Endothelial cell (in vitro differentiated cells): ENCODE data around the gene SCLY. TPM values are rescaled to one million over a fixed set of nuclear protein-coding genes. Genes with fewer than 3 reads are reported as not detected.

Source experiments
- DNase-seq: peaks from one replicate; pipeline ENCODE4 v3.0.0; 2021; ENCODE audit warnings: low spot score
- H3K27ac Mint-ChIP-seq: one replicate; pipeline ENCODE4 v1.8.0; 2021; ENCODE audit warnings: mixed read lengths, inconsistent platforms; ENCODE audit not compliant: unreplicated experiment
- H3K27me3 Mint-ChIP-seq: one replicate; pipeline ENCODE4 v1.8.0; 2021; ENCODE audit warnings: mild to moderate bottlenecking, moderate library complexity, mixed read lengths, inconsistent platforms; ENCODE audit not compliant: unreplicated experiment
- H3K36me3 Mint-ChIP-seq: one replicate; pipeline ENCODE4 v1.8.0; 2021; ENCODE audit warnings: mild to moderate bottlenecking, low read depth, mixed read lengths, inconsistent platforms; ENCODE audit not compliant: unreplicated experiment
- H3K4me1 Mint-ChIP-seq: one replicate; pipeline ENCODE4 v1.8.0; 2021; ENCODE audit warnings: mild to moderate bottlenecking, mixed read lengths, inconsistent platforms; ENCODE audit not compliant: unreplicated experiment
- H3K4me3 Mint-ChIP-seq: one replicate; pipeline ENCODE4 v1.8.0; 2021; ENCODE audit warnings: mild to moderate bottlenecking, mixed read lengths, inconsistent platforms; ENCODE audit not compliant: unreplicated experiment
- H3K9me3 Mint-ChIP-seq: one replicate; pipeline ENCODE4 v1.8.0; 2021; ENCODE audit warnings: mixed read lengths, inconsistent platforms; ENCODE audit not compliant: unreplicated experiment
- total RNA-seq: library from RNA; stranded (reverse); fragmentation: NEBNext Ultra II Directional; extraction: Animal tissue kit (Norgen Biotek cat#: 25700); gene quantifications from one replicate; pipeline ENCODE4 v1.2.1, GENCODE V29; 2021; ENCODE audit not compliant: unreplicated experiment
- TF ChIP-seq, protein P1 (sequence below): fragments of 200-600 bp; sonication (generic); IDR thresholded peaks from one replicate; pipeline ENCODE4 v1.5.0; 2021; ENCODE audit warnings: antibody characterized with exemption; ENCODE audit not compliant: unreplicated experiment

SCLY gene
- total RNA-seq, 1 donor from 2014 or later = 17.7 TPM

DNA sequence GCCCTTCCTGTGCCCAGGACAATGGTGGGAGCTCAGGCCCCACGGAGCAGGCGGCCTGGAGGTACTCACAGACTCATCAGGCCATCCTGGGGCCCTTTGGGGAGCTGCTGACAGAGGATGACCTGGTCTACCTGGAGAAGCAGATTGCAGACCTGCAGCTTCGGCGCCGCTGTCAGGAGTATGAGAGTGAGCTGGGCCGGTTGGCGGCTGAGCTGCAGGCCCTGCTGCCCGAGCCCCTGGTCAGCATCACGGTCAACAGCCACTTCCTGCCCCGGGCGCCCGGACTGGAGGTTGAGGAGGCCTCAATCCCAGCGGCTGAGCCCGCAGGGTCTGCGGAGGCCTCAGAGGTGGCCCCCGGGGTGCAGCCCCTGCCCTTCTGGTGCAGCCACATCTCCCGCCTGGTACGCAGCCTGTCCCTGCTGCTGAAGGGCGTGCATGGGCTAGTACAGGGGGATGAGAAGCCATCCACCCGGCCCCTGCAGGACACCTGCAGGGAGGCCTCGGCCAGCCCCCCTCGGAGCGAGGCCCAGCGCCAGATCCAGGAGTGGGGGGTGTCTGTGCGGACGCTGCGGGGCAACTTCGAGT lies 69.4 kb downstream of the SCLY start:
- Mint-ChIP-seq H3K27me3 (peaks cover 9% of the 10 kb centered on the region), H3K9me3 (no peaks in the 10 kb centered on the region), H3K27ac (no peak overlapping the region), H3K4me3 (no peak overlapping the region), H3K36me3 (no peaks in the 10 kb centered on the region), H3K4me1 (no peaks in the 10 kb centered on the region)
- TF ChIP-seq, protein P1, sequence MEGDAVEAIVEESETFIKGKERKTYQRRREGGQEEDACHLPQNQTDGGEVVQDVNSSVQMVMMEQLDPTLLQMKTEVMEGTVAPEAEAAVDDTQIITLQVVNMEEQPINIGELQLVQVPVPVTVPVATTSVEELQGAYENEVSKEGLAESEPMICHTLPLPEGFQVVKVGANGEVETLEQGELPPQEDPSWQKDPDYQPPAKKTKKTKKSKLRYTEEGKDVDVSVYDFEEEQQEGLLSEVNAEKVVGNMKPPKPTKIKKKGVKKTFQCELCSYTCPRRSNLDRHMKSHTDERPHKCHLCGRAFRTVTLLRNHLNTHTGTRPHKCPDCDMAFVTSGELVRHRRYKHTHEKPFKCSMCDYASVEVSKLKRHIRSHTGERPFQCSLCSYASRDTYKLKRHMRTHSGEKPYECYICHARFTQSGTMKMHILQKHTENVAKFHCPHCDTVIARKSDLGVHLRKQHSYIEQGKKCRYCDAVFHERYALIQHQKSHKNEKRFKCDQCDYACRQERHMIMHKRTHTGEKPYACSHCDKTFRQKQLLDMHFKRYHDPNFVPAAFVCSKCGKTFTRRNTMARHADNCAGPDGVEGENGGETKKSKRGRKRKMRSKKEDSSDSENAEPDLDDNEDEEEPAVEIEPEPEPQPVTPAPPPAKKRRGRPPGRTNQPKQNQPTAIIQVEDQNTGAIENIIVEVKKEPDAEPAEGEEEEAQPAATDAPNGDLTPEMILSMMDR = no peak
- DNase-seq = no peak

DNA sequence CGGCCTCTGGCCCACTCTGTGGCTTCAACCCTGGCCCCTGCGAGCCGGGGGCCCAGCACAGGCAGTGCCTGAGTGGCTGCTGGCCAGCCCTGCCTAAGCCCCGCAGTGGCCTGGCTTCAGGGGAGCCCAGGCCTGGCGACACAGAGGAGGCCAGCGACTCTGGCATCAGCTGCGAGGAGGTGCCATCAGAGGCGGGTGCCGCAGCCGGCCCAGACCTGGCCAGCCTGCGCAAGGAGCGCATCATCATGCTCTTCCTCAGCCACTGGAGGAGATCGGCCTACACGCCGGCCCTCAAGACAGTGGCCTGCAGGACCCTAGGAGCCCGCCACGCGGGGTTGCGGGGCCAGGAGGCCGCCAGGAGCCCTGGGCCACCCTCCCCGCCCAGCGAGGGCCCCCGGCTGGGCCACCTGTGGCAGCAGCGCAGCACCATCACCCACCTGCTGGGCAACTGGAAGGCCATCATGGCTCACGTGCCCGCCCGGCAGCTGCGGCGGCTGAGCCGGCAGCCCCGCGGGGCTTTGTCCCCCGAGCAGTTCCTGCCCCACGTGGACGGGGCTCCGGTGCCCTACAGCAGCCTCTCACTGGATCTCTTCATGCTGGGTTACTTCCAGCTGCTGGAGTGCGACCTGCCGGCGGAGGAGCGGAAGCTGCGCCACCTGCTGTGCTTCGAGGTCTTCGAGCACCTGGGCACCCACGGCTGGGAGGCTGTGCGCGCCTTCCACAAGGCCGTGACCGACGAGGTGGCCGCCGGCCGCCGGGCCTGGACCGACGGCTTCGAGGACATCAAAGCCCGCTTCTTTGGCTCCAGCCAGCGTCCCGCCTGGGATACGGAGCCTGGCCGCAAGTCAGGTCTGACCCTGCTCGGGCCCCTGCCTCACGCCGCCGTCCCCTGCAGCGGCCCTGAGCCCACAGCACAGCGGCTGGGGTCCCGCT lies 70.2 kb downstream of the SCLY start:
- Mint-ChIP-seq H3K4me1 (no peaks in the 10 kb centered on the region), H3K27ac (no peak overlapping the region), H3K27me3 (peaks cover 9% of the 10 kb centered on the region), H3K9me3 (no peaks in the 10 kb centered on the region), H3K4me3 (no peak overlapping the region), H3K36me3 (no peaks in the 10 kb centered on the region)
- TF ChIP-seq, protein P1 = no peak
- DNase-seq = no peak

DNA sequence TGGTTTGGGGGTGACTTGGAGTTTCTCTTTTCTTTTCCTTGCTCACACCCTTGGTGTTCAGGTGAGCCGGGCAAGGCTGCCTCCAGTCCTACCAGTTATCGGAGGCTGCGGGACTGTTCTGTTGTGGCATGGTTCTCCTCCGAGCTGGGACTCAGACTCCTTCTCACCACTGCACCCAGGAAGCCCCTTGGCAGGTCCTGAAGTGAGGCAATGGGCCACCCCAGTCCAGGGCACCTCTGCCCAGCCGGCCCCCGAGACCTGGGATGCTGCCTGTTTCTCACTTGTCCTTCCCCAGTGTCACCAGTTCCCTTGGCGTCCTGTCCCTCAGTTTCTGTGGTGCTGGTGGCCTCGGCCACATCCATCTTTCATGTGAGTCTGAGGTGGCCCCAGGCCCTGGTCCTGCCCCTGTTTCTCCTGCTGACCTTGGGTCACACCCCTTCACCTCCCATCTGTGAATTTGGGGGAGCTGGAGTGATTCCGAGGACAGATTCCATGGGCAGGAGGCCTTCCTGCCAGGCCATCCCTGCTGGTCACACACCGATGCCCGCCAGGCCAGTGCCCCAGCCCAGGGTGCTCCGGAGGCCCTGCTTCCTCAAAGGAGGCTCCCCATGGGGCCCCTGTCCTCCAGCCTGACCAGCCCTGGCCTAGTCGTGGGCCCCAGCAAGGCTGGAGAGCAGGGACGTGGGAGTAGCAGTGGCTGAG lies 71.1 kb downstream of the SCLY start:
- H3K4me1 Mint-ChIP-seq = no peaks in the 10 kb centered on the region
- H3K27me3 Mint-ChIP-seq = peaks cover 14% of the 10 kb centered on the region
- no peak overlapping the region for H3K27ac Mint-ChIP-seq
- TF ChIP-seq, protein P1 = no peak
- H3K4me3 Mint-ChIP-seq = no peak overlapping the region
- no peak for DNase-seq
- H3K36me3 Mint-ChIP-seq = no peaks in the 10 kb centered on the region
- no peaks in the 10 kb centered on the region for H3K9me3 Mint-ChIP-seq

DNA sequence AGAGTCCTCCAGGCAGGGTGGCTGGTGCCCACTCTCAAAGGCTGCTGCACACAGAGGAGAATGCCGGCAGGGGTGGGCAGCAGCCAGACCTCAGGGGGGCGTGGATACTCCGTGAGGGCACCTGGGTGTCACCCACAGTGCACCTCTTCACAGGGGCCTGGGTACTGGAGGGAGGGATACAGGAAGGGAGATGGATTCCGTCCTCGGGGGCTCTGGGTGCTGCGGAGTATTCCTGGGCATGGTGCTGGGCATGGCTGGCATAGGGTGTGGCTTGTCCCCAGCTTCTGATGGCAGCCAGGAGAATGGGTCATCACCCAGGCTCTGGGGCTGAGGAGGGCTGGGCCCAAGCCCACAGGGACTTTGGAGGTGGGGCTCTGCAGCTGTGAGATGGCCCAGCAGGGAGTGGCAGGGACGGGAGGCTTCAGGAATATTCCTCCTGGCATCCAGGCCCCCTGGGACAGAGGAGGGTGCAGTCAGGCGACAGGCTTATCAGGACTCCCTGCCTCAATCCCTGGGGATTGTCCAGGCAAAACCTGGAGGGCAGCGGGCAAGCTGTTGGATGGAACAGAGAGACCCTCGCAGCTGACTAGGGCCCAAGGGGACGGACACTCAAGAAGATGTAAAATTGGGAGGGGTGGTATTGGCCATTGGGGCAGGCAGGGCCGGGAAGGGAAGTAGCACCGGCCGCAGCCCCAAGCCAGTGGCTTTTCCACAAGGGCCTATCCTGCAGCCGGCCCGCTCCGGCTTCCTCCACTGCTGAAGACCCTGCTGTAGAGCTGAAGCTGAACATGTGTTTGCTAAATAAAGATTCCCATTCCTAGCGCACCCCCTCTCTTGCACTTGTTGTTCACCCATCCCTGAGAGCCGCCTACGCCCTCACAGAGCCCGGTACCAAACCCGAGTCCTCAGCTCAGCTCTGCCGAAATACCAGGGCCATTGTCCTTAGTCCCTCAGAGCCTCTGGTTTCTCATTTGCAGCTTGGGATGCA lies 72.0 kb downstream of the SCLY start:
- H3K9me3 Mint-ChIP-seq = no peaks in the 10 kb centered on the region
- no peak overlapping the region for H3K27ac Mint-ChIP-seq
- no peaks in the 10 kb centered on the region for H3K36me3 Mint-ChIP-seq
- peaks cover 14% of the 10 kb centered on the region for H3K27me3 Mint-ChIP-seq
- no peak for DNase-seq
- H3K4me3 Mint-ChIP-seq = no peak overlapping the region
- TF ChIP-seq, protein P1 = no peak
- no peaks in the 10 kb centered on the region for H3K4me1 Mint-ChIP-seq
